ENCODE results near the gene PHF3. TPM values are rescaled to one million over a fixed set of nuclear protein-coding genes. Genes with fewer than 3 reads are reported as not detected.
A peak's percentile ranks its signal among the peaks of the same experiment; 100 is the strongest.

Gene PHF3
- total RNA-seq, 1 donor from 2014 or later: 27.9 TPM

GRCh38 chr6:63644668-63645326, 9.2 kb downstream of the PHF3 start:
- no peak for TF ChIP-seq CTCF (conservative IDR thresholded peaks at IDR 0.05; ENCODE audit: low read depth, low read length)
- DNase-seq (ENCODE audit: low read depth): peak; percentile 70
- peak overlapping the region; percentile 5 for H3K4me3 ChIP-seq (ENCODE audit: low read depth, low read length)

- H3K4me3 ChIP-seq (ENCODE audit: low read depth, low read length): no peak overlapping the region
- DNase-seq (ENCODE audit: low read depth): no peak
- no peak for TF ChIP-seq CTCF (conservative IDR thresholded peaks at IDR 0.05; ENCODE audit: low read depth, low read length)
These were observed 13.7 kb downstream of the PHF3 start for GRCh38 chr6:63649269-63649668.

- H3K4me3 ChIP-seq (ENCODE audit: low read depth, low read length): no peak overlapping the region
- no peak for TF ChIP-seq CTCF (conservative IDR thresholded peaks at IDR 0.05; ENCODE audit: low read depth, low read length)
- no peak for DNase-seq (ENCODE audit: low read depth)
These were observed 14.3 kb downstream of the PHF3 start for GRCh38 chr6:63649847-63650265.

- TF ChIP-seq CTCF (conservative IDR thresholded peaks at IDR 0.05; ENCODE audit: low read depth, low read length): no peak
- H3K4me3 ChIP-seq (ENCODE audit: low read depth, low read length): no peak overlapping the region
These were observed 17.4 kb downstream of the PHF3 start for GRCh38 chr6:63652980-63653379.

GRCh38 chr6:63660757-63661156, 25.2 kb downstream of the PHF3 start:
- no peak overlapping the region for H3K4me3 ChIP-seq (ENCODE audit: low read depth, low read length)
- DNase-seq (ENCODE audit: low read depth): no peak
- no peak for TF ChIP-seq CTCF (conservative IDR thresholded peaks at IDR 0.05; ENCODE audit: low read depth, low read length)

More at GRCh38 chr6:63652980-63653379, 17.4 kb downstream of the PHF3 start:
- no peak for DNase-seq (ENCODE audit: low read depth)

- no peak for DNase-seq (ENCODE audit: low read depth)
- TF ChIP-seq CTCF (conservative IDR thresholded peaks at IDR 0.05; ENCODE audit: low read depth, low read length): no peak
- H3K4me3 ChIP-seq (ENCODE audit: low read depth, low read length): no peak overlapping the region
These were observed 26.2 kb downstream of the PHF3 start for GRCh38 chr6:63661769-63662168.
